Activated T-cell treated with anti-CD3 and anti-CD28 coated beads, Interleukin-2, amount 50 U/mL, for 4 hours (primary cell): ENCODE data around the gene POU2F3. TPM values are rescaled to one million over a fixed set of nuclear protein-coding genes. Genes with fewer than 3 reads are reported as not detected.

Experiments used
- ATAC-seq, 2 donors: fragments of 200-7000 bp; cut with Tn5 transposase; one replicate each; pipeline ENCODE4 v1.10.0; 2021
- DNase-seq: peaks from one replicate; pipeline ENCODE4 v3.0.0-alpha.2; 2020
- H3K27me3 Mint-ChIP-seq: one replicate; pipeline ENCODE4 v1.8.0; 2021; ENCODE audit warnings: low read depth, mixed read lengths
- H3K36me3 Mint-ChIP-seq: one replicate; pipeline ENCODE4 v1.8.0; 2022; ENCODE audit warnings: mixed read lengths; ENCODE audit not compliant: insufficient read depth
- H3K4me1 Mint-ChIP-seq: one replicate; pipeline ENCODE4 v1.8.0; 2021; ENCODE audit warnings: low read depth, mixed read lengths
- H3K4me3 Mint-ChIP-seq: one replicate; pipeline ENCODE4 v1.8.0; 2021; ENCODE audit warnings: mild to moderate bottlenecking, moderate library complexity, mixed read lengths
- H3K9me3 Mint-ChIP-seq: one replicate; pipeline ENCODE4 v1.8.0; 2021; ENCODE audit warnings: mixed read lengths
- total RNA-seq, 3 donors: library from RNA; stranded (reverse); gene quantifications; one replicate each; pipeline ENCODE4 v1.2.1, GENCODE V29; 2021

POU2F3 gene
- total RNA-seq, 3 donors from 2014 or later = not detected

GRCh38 chr11:120342678-120343077, 102.7 kb downstream of the POU2F3 start:
- no peak overlapping the region for H3K4me3 Mint-ChIP-seq
- H3K9me3 Mint-ChIP-seq = peaks cover 4% of the 10 kb centered on the region
- peaks cover 46% of the 10 kb centered on the region for H3K4me1 Mint-ChIP-seq
- DNase-seq = no peak
- H3K36me3 Mint-ChIP-seq = no peaks in the 10 kb centered on the region
- H3K27me3 Mint-ChIP-seq = peaks cover 60% of the 10 kb centered on the region
- no peak for ATAC-seq

- H3K9me3 Mint-ChIP-seq = peaks cover 4% of the 10 kb centered on the region
- peaks cover 41% of the 10 kb centered on the region for H3K4me1 Mint-ChIP-seq
- no peak overlapping the region for H3K4me3 Mint-ChIP-seq
- peaks cover 59% of the 10 kb centered on the region for H3K27me3 Mint-ChIP-seq
- ATAC-seq (no peak), DNase-seq (no peak)
- H3K36me3 Mint-ChIP-seq = no peaks in the 10 kb centered on the region
Measured at GRCh38 chr11:120343429-120343828, 103.5 kb downstream of the POU2F3 start.

- H3K4me3 Mint-ChIP-seq = peak overlapping the region; percentile 1
- no peaks in the 10 kb centered on the region for H3K36me3 Mint-ChIP-seq
- DNase-seq (peak; percentile 9), ATAC-seq (peak; percentile 80 to 81)
- H3K27me3 Mint-ChIP-seq = peaks cover 59% of the 10 kb centered on the region
- H3K9me3 Mint-ChIP-seq = peaks cover 4% of the 10 kb centered on the region
- H3K4me1 Mint-ChIP-seq = peaks cover 35% of the 10 kb centered on the region
Measured at GRCh38 chr11:120344302-120345004, 104.5 kb downstream of the POU2F3 start.

GRCh38 chr11:120346233-120346632, 106.3 kb downstream of the POU2F3 start:
- H3K4me3 Mint-ChIP-seq = no peak overlapping the region
- no peak for ATAC-seq
- H3K27me3 Mint-ChIP-seq = peaks cover 55% of the 10 kb centered on the region
- no peaks in the 10 kb centered on the region for H3K36me3 Mint-ChIP-seq
- peaks cover 23% of the 10 kb centered on the region for H3K4me1 Mint-ChIP-seq
- peaks cover 4% of the 10 kb centered on the region for H3K9me3 Mint-ChIP-seq
- no peak for DNase-seq

GRCh38 chr11:120350637-120351036, 110.7 kb downstream of the POU2F3 start:
- no peak for DNase-seq
- Mint-ChIP-seq H3K27me3 (peaks cover 65% of the 10 kb centered on the region), H3K36me3 (no peaks in the 10 kb centered on the region), H3K4me3 (no peak overlapping the region), H3K4me1 (peaks cover 5% of the 10 kb centered on the region), H3K9me3 (no peaks in the 10 kb centered on the region)
- no peak for ATAC-seq

- Mint-ChIP-seq H3K4me1 (peaks cover 3% of the 10 kb centered on the region), H3K27me3 (peaks cover 64% of the 10 kb centered on the region), H3K36me3 (peaks cover 3% of the 10 kb centered on the region), H3K4me3 (no peak overlapping the region), H3K9me3 (no peaks in the 10 kb centered on the region)
- DNase-seq (no peak), ATAC-seq (no peak)
Measured at GRCh38 chr11:120352405-120352804, 112.5 kb downstream of the POU2F3 start.

- Mint-ChIP-seq H3K4me3 (no peak overlapping the region), H3K9me3 (no peaks in the 10 kb centered on the region), H3K4me1 (no peaks in the 10 kb centered on the region), H3K27me3 (peaks cover 56% of the 10 kb centered on the region), H3K36me3 (peaks cover 4% of the 10 kb centered on the region)
- DNase-seq (no peak), ATAC-seq (no peak)
Measured at GRCh38 chr11:120354068-120354467, 114.1 kb downstream of the POU2F3 start.

- DNase-seq (no peak), ATAC-seq (no peak)
- Mint-ChIP-seq H3K4me1 (no peaks in the 10 kb centered on the region), H3K27me3 (peaks cover 51% of the 10 kb centered on the region), H3K4me3 (no peak overlapping the region), H3K9me3 (no peaks in the 10 kb centered on the region), H3K36me3 (peaks cover 4% of the 10 kb centered on the region)
Measured at GRCh38 chr11:120354779-120355178, 114.8 kb downstream of the POU2F3 start.

GRCh38 chr11:120357620-120358019, 117.7 kb downstream of the POU2F3 start:
- H3K4me3 Mint-ChIP-seq = no peak overlapping the region

GRCh38 chr11:120358729-120359128, 118.8 kb downstream of the POU2F3 start:
- Mint-ChIP-seq H3K4me3 (no peak overlapping the region), H3K9me3 (no peaks in the 10 kb centered on the region), H3K36me3 (peaks cover 4% of the 10 kb centered on the region), H3K27me3 (peaks cover 23% of the 10 kb centered on the region), H3K4me1 (no peaks in the 10 kb centered on the region)
- ATAC-seq (no peak), DNase-seq (no peak)

More at GRCh38 chr11:120357620-120358019, 117.7 kb downstream of the POU2F3 start:
- DNase-seq (no peak), ATAC-seq (no peak)
- H3K9me3 Mint-ChIP-seq = no peaks in the 10 kb centered on the region
- peaks cover 34% of the 10 kb centered on the region for H3K27me3 Mint-ChIP-seq
- peaks cover 4% of the 10 kb centered on the region for H3K36me3 Mint-ChIP-seq
- no peaks in the 10 kb centered on the region for H3K4me1 Mint-ChIP-seq

GRCh38 chr11:120363436-120363835, 123.5 kb downstream of the POU2F3 start:
- no peak for DNase-seq
- H3K36me3 Mint-ChIP-seq = peaks cover 2% of the 10 kb centered on the region
- no peaks in the 10 kb centered on the region for H3K9me3 Mint-ChIP-seq
- peaks cover 9% of the 10 kb centered on the region for H3K27me3 Mint-ChIP-seq
- H3K4me1 Mint-ChIP-seq = no peaks in the 10 kb centered on the region
- H3K4me3 Mint-ChIP-seq = no peak overlapping the region
- no peak for ATAC-seq

- Mint-ChIP-seq H3K4me3 (no peak overlapping the region), H3K9me3 (no peaks in the 10 kb centered on the region), H3K27me3 (peaks cover 7% of the 10 kb centered on the region)
Measured at GRCh38 chr11:120365512-120365911, 125.6 kb downstream of the POU2F3 start.

More at GRCh38 chr11:120365512-120365911, 125.6 kb downstream of the POU2F3 start:
- H3K4me1 Mint-ChIP-seq = no peaks in the 10 kb centered on the region
- DNase-seq = no peak
- no peak for ATAC-seq
- H3K36me3 Mint-ChIP-seq = peaks cover 2% of the 10 kb centered on the region

Other genes starting within 250 kb of the POU2F3 start
- gene TRIM29, start 102.0 kb upstream of the POU2F3 start, total RNA-seq = not detected
- 1 to 10 TPM; 5.0 to 5.8 (median 5.3) TPM for gene OAF, start 29.1 kb upstream of the POU2F3 start, total RNA-seq
- under 1 TPM; 0.23 to 0.43 (median 0.26) TPM for gene TLCD5, start 85.2 kb downstream of the POU2F3 start, total RNA-seq
- 10 to 100 TPM; 15.7 to 19.9 (median 18.7) TPM for gene ARHGEF12, start 96.3 kb downstream of the POU2F3 start, total RNA-seq